Activated gamma-delta T cell (primary cell): Measurements from ENCODE around the gene SPOCK1.
"Not testable (repeated sequence)": the region's sequence is repeated elsewhere in the genome, so short reads cannot be mapped to it uniquely, and the experiment has no call there.

Source experiments
- DNase-seq: peaks from one replicate; lab custom pipeline; 2025; lab: John Stamatoyannopoulos, UW
- total RNA-seq, 2 donors: gene quantifications; one replicate each; lab custom pipeline; 2026; lab: John Stamatoyannopoulos, UW

The SPOCK1 gene
- total RNA-seq: 0 to 0.09 reads per million in 2 donors

DNA sequence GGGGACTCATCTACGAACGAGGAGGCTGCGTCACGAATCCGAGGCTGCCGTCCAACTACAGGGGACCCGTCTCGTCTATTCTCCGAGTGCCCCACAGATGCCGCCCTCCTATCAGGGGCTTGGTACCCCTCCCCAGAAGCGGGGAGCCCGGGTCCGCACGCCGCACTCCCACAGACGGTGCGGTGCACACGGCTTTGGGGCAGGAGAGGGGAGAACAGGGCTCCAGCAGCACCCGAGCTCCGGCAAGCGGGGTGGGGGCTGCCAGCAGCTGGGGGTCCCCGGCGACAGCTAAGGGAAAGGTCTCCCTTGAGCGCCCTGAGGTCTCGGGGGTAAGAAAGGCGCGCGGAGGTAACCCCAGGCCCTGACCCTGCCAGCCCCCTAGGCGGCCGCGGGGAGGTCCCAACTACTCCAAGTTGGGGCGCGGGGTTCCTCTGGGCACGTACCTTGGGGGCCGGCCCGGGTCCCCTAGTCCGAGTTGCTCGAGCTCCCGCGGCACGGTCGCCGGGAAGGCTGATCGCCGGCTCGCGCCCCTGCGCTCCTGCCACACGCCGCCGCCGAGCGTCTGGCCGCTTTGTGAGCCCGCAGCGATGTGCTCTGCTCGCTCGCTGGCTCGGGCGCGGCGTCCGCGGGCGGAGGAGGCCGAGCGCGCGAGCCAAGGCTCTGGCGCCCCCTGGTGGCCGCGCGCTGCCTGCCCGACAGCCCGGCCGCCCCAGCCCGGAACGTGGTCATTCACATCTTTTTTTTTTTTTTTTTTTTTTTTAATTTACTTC is at the start of gene SPOCK1:
Gene SPOCK1 (minus strand): TSS at position 591 of the 770 bp plus-strand sequence.
- DNase-seq: no peak

DNA sequence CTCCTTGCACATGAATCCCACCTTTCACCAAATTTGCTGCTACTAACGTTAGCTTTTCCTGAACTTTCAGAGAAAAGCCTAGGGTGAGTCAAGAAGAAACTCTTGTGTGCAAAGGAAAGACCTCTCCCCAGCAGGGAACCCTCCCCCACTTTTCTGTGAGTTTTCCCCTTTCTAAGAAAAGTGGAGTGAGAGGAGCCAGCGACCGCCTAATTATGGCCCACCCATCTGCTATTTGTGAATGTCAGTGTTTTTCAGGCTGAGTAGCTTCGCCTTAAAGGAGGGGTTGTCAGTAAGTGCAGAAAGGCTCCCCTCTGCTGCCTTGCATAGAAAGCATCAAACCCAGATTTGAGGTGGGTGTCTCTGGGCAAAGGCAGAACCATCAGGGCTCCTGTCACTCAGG is 46.8 kb upstream of the SPOCK1 start:
- no peak for DNase-seq

DNA sequence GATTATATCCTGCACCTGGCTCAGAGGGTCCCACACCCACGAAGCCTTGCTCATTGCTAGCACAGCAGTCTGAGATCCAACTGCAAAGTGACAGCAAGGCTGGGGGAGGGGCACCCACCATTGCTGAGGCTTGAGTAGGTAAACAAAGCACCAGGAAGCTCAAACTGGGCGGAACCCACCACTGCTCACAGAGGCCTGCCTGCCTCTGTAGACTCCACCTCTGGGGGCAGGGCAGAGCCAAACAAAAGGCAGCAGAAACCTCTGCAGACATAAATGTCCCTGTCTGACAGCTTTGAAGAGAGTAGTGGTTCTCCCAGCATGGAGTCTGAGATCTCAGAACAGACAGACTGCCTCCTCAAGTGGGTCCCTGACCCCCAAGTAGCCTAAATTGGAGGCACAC is 36.3 kb upstream of the SPOCK1 start:
- DNase-seq: not testable (repeated sequence)

DNA sequence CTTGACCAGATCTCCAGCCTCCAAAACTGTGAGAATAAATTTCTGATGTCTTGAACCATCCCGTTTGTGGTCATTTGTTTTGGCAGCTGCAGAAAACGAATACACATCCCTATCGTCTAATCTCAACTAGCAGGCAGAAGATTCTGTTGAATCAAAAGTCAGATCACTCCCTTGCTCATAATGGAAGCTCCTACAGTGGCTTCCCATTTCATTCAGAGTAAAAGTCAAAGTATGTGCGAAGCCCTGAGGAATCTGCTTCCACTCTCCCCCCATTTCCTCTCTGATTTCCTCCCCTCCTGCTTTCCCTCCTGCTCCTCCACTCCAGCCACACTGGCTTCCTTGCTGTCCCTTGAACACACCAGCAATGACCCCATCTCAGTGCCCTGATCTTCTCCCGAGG is 34.8 kb upstream of the SPOCK1 start:
- no peak for DNase-seq

DNA sequence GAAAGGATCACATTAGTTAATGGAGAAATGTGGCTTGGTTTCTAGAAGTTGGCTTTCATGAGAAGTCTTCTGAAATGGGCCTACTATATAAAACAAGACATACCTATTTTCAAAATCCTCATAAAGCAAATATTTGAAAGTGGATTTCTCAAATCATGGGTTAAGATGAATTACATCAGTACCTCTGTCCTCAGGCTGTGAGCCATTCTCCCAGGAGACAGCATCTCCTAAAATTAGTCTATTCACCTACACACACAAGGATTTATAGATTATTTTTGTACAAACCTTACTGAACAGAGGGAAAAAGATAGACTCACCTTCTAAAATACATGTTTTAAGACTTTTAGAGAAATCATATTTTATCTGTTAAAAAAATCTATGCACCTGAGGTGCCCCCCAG is 32.1 kb upstream of the SPOCK1 start:
- no peak for DNase-seq

DNA sequence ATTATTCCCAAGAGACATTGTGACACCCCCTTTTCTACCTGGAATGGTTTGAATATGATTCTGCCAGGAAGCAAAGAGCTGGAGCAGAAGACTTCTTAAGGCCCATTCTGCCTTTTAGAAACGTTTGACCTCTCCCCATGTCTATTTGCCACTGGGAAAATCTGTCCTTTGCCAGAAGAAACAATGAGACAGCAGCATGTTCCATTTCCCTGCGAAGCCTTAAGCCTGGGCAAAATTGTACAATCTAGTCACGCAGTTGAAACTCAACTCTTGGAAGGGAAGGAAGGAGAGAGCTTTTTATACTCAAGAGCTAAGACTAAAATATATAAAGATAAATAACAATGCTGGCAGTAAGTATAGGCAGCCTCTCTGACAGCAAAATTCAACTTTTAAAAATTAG is 22.1 kb upstream of the SPOCK1 start:
- no peak for DNase-seq

DNA sequence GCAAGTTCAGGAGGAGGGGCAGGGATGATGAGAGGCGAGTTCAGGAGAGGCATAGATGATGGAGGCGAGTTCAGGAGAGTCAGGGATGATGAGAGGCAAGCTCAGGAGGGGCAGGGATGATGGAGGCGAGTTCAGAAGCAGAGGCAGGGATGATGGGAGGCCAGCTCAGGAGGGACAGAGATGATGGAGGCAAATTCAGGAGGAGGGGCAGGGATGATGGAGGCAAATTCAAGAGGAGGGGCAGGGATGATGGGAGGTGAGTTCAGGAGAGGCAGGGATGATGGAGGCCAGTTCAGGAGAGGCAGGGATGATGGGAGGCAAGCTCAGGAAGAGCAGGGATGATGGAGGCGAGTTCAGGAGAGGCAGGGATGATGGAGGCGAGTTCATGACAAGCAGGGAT is 17.8 kb upstream of the SPOCK1 start:
- no peak for DNase-seq

DNA sequence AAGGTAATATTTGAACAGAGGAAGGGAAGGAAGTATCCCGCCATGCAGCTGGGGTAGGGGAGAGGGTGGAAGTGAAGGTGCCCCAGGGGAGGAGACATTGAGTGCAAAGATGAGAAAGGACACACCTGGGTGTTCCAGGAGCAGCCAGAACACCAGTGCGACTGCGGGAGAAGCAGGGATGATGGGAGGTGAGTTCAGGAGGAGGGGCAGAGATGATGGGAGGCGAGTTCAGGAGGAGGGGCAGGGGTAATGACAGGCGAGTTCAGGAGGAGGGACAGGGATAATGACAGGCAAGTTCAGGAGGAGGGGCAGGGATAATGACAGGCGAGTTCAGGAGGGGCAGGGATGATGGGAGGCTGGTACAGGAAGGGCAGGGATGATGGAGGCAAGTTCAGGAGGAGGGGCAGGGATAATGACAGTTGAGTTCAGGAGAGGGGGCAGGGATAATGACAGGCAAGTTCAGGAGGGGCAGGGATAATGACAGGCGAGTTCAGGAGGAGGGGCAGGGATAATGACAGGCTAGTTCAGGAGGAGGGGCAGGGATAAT is 17.2 kb upstream of the SPOCK1 start:
- DNase-seq: no peak

DNA sequence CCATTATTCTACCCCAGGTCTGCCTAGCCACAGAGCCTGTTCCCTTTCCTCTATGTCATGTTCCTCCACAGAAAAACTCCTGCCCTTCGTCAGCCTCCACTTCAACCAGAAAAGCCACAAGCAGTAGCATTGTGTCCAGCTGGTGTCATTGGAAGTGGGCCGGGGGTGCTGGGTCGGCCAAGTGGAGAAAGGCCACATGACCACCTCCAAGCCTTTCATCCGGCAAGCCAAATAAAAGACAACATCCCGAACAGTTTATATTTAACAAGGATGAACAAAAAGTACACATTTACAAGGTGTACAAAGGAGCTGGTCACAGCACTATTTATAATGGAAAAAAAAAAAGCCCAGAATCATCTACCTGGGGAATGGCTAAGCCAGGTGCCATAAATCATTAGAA is 16.1 kb upstream of the SPOCK1 start:
- no peak for DNase-seq

DNA sequence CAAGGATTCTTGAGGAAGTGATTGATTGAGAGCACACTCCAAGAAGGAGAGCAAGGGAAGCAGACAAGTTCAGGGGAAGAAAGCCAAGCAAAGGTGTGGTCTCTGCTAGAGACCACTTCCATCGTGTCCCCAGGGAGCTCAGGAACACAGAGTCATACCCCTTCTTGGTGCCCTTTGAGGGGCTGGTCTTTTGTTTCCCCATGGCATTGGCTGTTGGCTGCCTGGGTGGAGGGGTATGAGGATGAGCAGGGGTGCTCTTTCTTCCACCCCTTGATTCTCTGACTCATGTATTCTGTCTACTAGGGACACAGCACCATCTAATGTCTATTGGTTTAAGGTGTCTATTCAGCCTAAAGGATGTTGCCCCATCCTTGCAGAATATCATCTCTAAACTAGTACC is 11.5 kb upstream of the SPOCK1 start:
- DNase-seq: no peak

DNA sequence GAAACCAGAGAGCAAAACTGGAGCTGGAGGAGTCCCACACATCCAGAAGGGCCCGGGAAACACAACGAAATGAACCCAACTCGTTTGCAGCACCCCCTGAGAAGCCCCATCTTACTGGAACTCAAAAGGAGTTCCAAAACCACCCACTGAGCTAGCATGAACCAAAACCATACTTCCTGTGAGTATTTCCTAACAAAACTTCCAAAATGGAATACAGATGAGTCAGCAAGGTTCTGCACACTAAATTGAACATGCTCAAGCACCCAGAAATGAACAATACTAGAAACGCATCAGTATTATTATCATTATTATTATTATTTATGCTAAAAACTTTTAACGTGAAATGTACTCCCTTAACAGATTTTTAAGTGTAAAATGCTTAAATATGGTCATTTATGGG is 8.0 kb upstream of the SPOCK1 start:
- no peak for DNase-seq

DNA sequence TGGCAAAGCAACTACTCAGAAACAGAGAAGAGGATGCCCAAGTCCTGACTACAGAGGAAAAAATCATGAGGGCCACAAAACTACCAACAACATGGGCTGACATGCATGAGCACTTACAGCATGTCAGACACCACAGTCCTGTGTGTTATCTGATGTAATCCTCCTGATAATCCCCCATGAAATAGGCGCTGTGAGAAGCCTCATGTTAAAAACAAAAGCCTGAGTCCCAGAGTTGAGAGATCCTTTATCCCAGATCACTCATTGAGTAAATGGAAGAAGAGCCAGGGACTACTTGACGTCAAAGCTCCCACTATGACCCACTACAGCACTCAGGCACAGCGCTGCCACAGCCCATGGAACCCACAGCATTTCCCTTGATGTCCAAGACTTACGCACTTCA is 7.2 kb upstream of the SPOCK1 start:
- no peak for DNase-seq

DNA sequence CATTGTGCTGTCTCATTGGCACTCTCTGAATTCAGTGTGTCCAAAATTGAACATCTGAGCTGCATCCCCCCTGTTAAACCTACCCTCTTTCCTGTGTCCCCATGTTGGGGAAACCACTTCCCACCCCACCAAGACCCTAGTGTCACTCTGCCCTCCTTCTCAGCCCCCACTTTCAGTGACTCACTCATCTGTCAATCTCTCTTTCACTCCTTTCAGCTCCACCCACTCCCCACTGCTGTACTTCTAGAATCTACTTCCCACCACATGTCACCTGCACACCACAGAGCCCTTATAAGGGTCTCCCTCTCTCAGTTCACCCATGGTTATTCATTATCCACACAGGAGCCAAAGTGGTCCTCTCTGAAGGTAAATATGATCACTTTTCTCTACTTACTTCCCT is 5.8 kb upstream of the SPOCK1 start:
- DNase-seq: no peak

DNA sequence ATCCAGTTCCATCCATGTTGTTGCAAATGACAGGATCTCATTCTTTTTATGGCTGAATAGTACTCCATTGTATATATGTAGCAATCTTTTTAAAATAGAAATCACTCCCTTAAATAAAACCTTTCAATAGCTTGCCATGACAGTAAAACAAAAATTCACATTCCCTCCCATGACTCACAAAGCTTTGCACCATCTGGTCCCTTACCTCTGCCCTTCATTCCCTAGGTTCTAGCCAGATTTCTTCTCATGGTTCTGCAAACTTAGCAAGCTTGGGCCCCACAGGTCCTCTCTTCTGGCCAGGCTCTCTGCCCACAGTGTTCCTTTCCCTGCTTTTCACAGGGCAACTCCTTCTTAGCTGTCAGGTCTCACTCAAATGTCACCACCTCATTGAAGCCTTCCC is 4.3 kb upstream of the SPOCK1 start:
- DNase-seq: no peak

DNA sequence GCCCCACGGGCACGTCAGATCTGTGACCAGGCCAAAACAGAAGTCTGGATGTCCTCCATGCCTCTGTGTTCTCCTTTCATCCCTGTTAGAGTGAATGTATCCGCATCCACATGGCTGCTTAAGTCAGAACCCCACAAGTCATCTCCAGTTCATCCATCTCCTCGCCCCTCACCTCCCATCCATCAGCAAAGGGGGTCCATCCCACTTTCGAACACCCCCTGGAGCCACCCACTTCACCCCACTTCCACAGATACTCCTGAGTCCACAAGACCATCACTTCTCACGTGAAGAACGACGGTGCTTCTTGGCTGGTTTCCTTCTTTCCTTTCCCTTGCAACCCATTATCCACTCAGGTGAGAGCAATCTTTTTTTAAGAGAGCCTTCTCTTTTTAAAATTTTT is 3.5 kb upstream of the SPOCK1 start:
- no peak for DNase-seq

DNA sequence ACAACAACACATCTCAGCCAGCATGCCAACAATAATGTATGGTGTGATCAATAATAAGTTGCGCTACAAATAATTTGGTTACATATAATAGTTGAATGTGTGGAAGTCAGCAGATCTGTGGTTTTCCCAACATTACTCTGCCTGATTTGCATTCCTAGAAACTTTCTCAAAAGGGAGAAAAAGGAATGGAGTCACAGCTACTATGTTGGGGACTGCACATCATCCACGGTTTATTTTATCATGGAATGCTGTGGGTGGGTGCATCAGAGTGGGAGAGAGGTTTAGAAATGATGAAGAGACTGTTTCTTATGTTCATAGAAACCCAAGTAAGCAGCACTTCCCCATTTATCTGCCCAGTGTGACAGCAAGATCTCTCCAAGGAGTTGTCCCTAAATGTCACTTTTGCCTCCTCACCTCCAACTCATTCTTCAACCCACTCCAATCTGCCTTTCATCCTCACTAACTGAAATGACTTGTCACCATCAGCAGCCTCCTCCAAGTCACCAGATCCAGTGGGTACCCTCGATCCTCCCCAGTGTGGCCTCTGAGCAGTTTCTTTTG is 2.8 kb upstream of the SPOCK1 start:
- DNase-seq: no peak

DNA sequence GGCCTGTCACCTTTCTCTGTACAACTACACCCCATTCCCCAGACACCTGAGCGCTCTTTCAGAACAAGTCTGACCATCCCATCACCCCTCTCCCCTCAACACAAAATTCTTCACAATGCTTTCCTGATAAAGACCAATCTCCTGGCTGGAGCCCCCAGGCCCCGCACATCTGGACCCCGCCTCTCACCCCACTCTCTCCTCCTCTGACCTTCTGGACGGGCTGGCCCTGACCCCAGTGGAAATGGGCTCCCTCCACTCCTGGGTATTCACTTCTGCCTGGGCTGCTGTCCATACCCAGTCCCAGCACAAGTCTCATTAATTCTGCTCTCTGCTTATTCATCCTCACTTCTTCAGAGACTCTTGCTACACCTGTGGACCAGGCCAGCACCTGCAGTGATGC is 2.1 kb upstream of the SPOCK1 start:
- DNase-seq: no peak

DNA sequence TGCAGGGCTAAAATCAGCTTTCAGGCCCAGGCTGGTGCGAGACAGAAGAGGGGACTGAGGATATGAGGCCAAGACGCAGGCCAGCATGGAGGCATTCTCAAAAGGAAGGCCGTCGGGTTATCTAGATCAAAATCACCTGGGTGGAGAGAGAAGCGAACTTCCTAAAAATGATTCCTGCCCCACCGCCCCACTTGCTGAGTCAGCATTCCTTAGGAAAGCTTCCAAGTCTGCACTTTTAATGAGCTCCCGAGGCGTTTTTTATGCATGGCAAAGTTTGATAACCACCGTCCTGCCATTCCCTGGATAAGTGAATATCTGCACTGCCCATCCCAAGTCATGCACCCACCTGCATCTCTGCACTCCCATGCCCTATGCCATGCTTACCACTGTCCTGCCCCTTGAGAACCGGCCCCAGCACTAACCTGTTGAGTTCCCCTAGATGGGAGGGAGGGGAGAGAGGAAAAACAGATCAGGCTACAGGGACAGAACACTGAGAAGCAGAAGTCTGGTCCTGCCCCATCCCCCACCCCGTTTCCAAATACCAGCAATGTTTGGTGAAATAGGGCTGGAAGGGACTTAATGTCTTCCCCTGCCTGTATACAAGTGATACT is 1.6 kb upstream of the SPOCK1 start:
- no peak for DNase-seq

DNA sequence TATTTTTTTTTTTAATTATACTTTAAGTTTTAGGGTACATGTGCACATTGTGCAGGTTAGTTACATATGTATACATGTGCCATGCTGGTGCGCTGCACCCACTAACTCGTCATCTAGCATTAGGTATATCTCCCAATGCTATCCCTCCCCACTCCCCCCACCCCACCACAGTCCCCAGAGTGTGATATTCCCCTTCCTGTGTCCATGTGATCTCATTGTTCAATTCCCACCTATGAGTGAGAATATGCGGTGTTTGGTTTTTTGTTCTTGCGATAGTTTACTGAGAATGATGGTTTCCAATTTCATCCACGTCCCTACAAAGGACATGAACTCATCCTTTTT is 351 bp upstream of the SPOCK1 start:
- not testable (repeated sequence) for DNase-seq

DNA sequence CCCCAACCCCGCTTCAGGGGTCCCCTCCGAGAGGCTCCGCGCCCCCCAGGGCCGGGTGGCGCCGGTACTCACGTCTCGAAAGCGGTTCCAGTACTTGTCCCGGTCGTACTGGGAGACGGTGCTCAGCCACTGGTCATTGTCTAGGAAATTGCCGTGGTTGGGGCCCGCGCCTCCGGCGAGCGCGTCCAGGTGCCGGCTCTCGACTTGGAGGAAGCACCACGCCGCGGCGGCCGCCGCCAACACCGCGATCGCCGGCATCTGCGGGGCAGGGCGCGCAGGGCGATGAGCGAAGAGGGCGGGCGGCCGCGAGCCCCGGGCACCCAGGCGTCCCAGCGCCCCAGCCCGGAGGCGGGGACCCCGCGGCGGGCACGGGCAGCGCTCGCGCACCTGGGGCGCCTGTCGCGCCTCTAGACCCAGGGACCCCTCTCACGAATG is 808 bp downstream of the SPOCK1 start:
- no peak for DNase-seq

DNA sequence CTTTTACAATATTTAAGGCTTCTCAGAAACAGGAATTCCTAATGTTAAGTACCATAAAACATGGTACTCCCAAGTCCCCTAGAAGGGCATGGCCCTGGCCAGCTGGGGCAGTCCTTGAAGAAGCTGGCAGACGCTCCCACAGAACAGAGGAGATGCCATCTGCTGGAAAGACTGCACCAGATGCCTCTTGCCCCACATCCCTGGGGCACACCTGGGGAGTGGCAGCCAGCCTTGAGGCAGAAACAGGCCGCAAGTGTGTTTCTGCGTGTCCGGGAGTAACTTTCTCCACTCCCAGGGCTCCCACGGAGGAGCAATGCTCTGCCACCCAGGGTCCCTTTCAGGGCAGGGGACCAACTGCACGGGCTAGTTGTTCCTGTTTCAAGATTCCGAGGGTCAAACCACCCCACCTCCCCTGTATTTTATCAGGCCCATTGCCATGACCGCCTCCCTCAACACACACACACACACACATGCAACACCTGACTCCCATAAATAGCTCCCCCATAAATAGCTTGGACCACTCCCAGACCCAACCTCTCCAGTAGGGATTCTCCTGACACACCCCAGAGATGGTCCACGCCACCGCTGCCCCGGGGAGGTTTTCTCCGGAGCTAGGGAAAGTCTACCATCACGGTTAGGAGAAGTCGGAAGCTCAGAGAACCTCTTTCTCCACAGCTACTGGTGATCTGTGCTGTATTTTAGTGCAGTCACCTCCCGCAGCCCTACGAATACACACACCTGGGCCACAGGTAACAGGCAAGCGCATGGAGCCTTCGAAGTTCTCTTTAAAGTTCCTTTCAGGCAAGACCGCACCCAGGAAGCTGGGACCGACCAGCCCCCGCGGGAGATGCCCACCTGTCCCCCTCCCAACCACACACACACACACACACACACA is 1.5 kb downstream of the SPOCK1 start:
- DNase-seq: no peak

DNA sequence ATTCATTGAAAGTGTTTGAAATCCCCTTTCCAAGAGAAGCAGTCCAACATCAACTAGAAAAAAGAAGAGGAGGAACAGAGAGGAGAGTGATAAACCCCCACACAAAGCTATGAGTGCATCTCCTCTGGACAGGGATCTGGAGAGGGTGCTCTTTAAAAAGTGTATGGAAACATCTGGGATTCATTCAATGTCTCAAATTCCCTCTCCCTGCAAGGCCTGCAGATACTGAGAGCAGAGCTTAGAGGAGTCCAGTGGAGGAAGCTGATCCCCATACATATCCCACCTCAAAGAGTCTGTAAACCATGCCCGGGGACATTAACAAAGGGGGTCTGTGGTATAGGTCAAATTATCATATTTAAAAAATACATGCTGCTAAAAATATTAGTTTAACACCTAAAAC is 2.2 kb downstream of the SPOCK1 start:
- DNase-seq: no peak
